GM12878 (cell line): ENCODE measurements around the gene KCNA2. TPM values are rescaled to one million over a fixed set of nuclear protein-coding genes. Genes with fewer than 3 reads are reported as not detected.

Experiments
- ATAC-seq: fragments of 200-7000 bp; cut with Tn5 transposase; 3 replicates; pipeline ENCODE4 v1.9.1; 2020; ENCODE audit warnings: mild to moderate bottlenecking, moderate library complexity
- BruUV-seq: library from RNA; stranded (reverse); fragments of 400-500 nt; replicated peaks from 2 replicates; lab custom pipeline; 2021; lab: Mats Ljungman, UMichigan
- CTCF ChIA-PET: fragments of 300-600 bp; sonication (Branson Sonifier 250); formaldehyde crosslinking; extraction: SDS; loops from one replicate; lab custom pipeline; 2021; ENCODE audit warnings: inconsistent platforms; lab: Yijun Ruan, JAX
- POLR2A ChIA-PET: fragments of 350-600 bp; formaldehyde crosslinking; extraction: SDS; loops from one replicate; lab custom pipeline; 2021; ENCODE audit warnings: inconsistent platforms; lab: Charles Lee
- RAD21 ChIA-PET: fragments of 300-600 bp; sonication (Branson Sonifier 250); formaldehyde crosslinking; loops from one replicate; lab custom pipeline; 2023; ENCODE audit warnings: antibody characterized with exemption; ENCODE audit not compliant: unreplicated experiment; lab: Charles Lee
- SMC1A ChIA-PET: fragments of 300-600 bp; sonication (Branson Sonifier 250); formaldehyde crosslinking; loops from one replicate; lab custom pipeline; 2023; ENCODE audit not compliant: unreplicated experiment, uncharacterized antibody; lab: Charles Lee
- DNase-seq: peaks from one replicate; pipeline ENCODE4 v3.0.0-alpha.2; 2011; ENCODE audit warnings: low read depth, low spot score
- FAIRE-seq: peaks from 3 replicates; lab custom pipeline; 2011; peaks lifted over from hg19 to GRCh38; lab: Jason Lieb, UNC
- H2AFZ ChIP-seq: 2 replicates; pipeline ENCODE4 v1.6.0; 2011; ENCODE audit warnings: low read depth, low read length, control low read depth; ENCODE audit not compliant: control insufficient read depth
- H3K27ac ChIP-seq: 2 replicates; pipeline ENCODE4 v1.5.1; 2011; ENCODE audit warnings: control low read depth; ENCODE audit not compliant: control insufficient read depth, insufficient read depth
- H3K27me3 ChIP-seq, 2 experiments: replicated peaks in 1 of 2; 2 replicates each; pipeline versions ENCODE4 v1.6.0 to v1.6.1; 2011; ENCODE audit warnings: low read length in 1 of 2; ENCODE audit not compliant: control insufficient read depth in 2 of 2, insufficient read depth in 2 of 2
- H3K36me3 ChIP-seq, 2 experiments: 2 replicates each; pipeline ENCODE4 v1.5.1; 2011; ENCODE audit warnings: low read length in 1 of 2; ENCODE audit not compliant: control insufficient read depth in 2 of 2, insufficient read depth in 2 of 2
- H3K4me1 ChIP-seq: 2 replicates; pipeline ENCODE4 v1.6.1; 2011; ENCODE audit warnings: mild to moderate bottlenecking, low read length, moderate library complexity, mixed read lengths; ENCODE audit not compliant: control insufficient read depth, insufficient read depth
- H3K4me2 ChIP-seq: 2 replicates; pipeline ENCODE4 v1.6.0; 2011; ENCODE audit warnings: control low read depth; ENCODE audit not compliant: control insufficient read depth, insufficient read depth
- H3K4me3 ChIP-seq: fragments of 200-600 bp; sonication (generic); 2 replicates; pipeline ENCODE4 v1.5.1; 2016
- H3K79me2 ChIP-seq: 2 replicates; pipeline ENCODE4 v1.6.0; 2011; ENCODE audit warnings: low read length; ENCODE audit not compliant: control insufficient read depth, insufficient read depth
- H3K9ac ChIP-seq: 2 replicates; pipeline ENCODE4 v1.8.0; 2011; ENCODE audit warnings: low read length, control low read depth, mixed read lengths; ENCODE audit not compliant: control insufficient read depth, insufficient read depth
- H3K9me3 ChIP-seq: replicated peaks from 3 replicates; pipeline ENCODE4 v1.5.1; 2011; ENCODE audit warnings: mild to moderate bottlenecking, low read length; ENCODE audit not compliant: control insufficient read depth, insufficient read depth
- H4K20me1 ChIP-seq: 2 replicates; pipeline ENCODE4 v1.6.0; 2011; ENCODE audit not compliant: control insufficient read depth, insufficient read depth
- CBX5 ChIP-seq: sonication (generic); IDR thresholded peaks from 2 replicates; pipeline ENCODE4 v1.6.1; 2016; ENCODE audit warnings: low read depth, moderate library complexity, mild to moderate bottlenecking, inconsistent platforms
- CEBPZ ChIP-seq: fragments of 150-350 bp; IDR thresholded peaks from 2 replicates; pipeline ENCODE4 v1.6.1; 2016; ENCODE audit warnings: low read depth, low read length
- CHD2 ChIP-seq: IDR thresholded peaks from 2 replicates; pipeline ENCODE4 v1.6.1; 2011; ENCODE audit warnings: low read depth, low read length, improper control_type of control experiment, borderline replicate concordance
- CTCF ChIP-seq, 3 experiments: IDR thresholded peaks in 2 of 3; conservative IDR thresholded peaks in 1 of 3; 2 replicates each; pipeline ENCODE4 v1.5.1; 2011; ENCODE audit warnings: low read depth in 3 of 3, low read length in 3 of 3, mild to moderate bottlenecking in 3 of 3, control low read depth in 2 of 3, moderate library complexity in 2 of 3, inconsistent platforms in 1 of 3, mixed read lengths in 1 of 3; ENCODE audit not compliant: control insufficient read depth in 2 of 3, insufficient read depth in 1 of 3; ENCODE audit errors: extremely low read depth in 1 of 3
- MEF2B ChIP-seq: fragments of 450-650 bp; IDR thresholded peaks from 2 replicates; pipeline ENCODE4 v1.6.1; 2018; ENCODE audit warnings: mild to moderate bottlenecking, moderate library complexity; ENCODE audit not compliant: partially characterized antibody, poor library complexity, severe bottlenecking
- POU2F2 ChIP-seq: IDR thresholded peaks from 3 replicates; pipeline ENCODE4 v1.6.1; 2011; ENCODE audit warnings: low read depth, mild to moderate bottlenecking, low read length, borderline replicate concordance
- SKIL ChIP-seq: fragments of 450-650 bp; IDR thresholded peaks from 2 replicates; pipeline ENCODE4 v1.6.1; 2017; ENCODE audit warnings: mild to moderate bottlenecking, low read depth, inconsistent platforms; ENCODE audit not compliant: poor library complexity, severe bottlenecking
- ZBTB11 ChIP-seq: fragments of 450-650 bp; formaldehyde crosslinking; IDR thresholded peaks from 2 replicates; pipeline ENCODE4 v1.5.0; 2022; ENCODE audit warnings: mild to moderate bottlenecking, missing genetic modification characterization
- ZZZ3 ChIP-seq: IDR thresholded peaks from 2 replicates; pipeline ENCODE4 v1.6.1; 2011; ENCODE audit warnings: low read depth; ENCODE audit not compliant: control insufficient read depth, insufficient read length
- in situ Hi-C: fragments of 300-500 bp; cut with MboI; formaldehyde crosslinking; loops from 9 replicates; pipeline ENCODE4 v1.14.3; 2018; ENCODE audit warnings: mixed read lengths
- intact Hi-C: fragments of 100-400 bp; cut with micrococcal nuclease; formaldehyde crosslinking; loops from one replicate; pipeline ENCODE4 v1.14.2; 2022; ENCODE audit not compliant: unreplicated experiment
- polyA plus RNA-seq, 11 experiments: library from polyadenylated mRNA; depleted of rRNA in 4 of 11; unstranded in 6 of 11; stranded (reverse) in 5 of 11; fragments of >200 nt; fragmentation: Nextera tagmentation in 4 of 11; fragmentation: Illumina TruSeq in 1 of 11; extraction: Ambion mirVana in 4 of 11; extraction: Trizol in 1 of 11; gene quantifications; 1 replicate in 1 of 11; 2 replicates in 10 of 11; pipeline versions ENCODE4 v1.2.1 to v1.2.3, GENCODE V29; 2011 to 2016; ENCODE audit warnings: inconsistent platforms in 2 of 11, missing spikeins in 2 of 11, low read depth in 1 of 11
- total RNA-seq, 4 experiments: library from RNA; depleted of rRNA in 3 of 4; stranded (reverse); fragments of >200 nt in 3 of 4; fragmentation: Illumina TruSeq in 1 of 4; extraction: Trizol in 1 of 4; gene quantifications; 2 replicates each; pipeline versions ENCODE4 v1.2.1 to v1.2.3, GENCODE V29; 2013 to 2021

Gene KCNA2
- total and polyA plus RNA-seq, 10 of the 15 experiments (the other 5 are each of a cell fraction or from before 2014, with no cell fraction given), result 0.02 to 0.56 (median 0.10) TPM; not detected in 2

GRCh38 chr1:110610696-110611286 lies 4.6 kb upstream of the KCNA2 start (continued):
- TF ChIP-seq ZBTB11 (CRISPR knock-in tag), result no peak

GRCh38 chr1:110610084-110610483 lies 3.9 kb upstream of the KCNA2 start:
- ChIA-PET CTCF (interaction anchor here (0.8 to 1.5 kb wide), 3 partner anchors 16 to 173 kb away, joined by 3 to 5 read pairs (median 4); no protein-coding TSS in a partner anchor), SMC1A (interaction anchor here (0.6 to 1.6 kb wide), 3 partner anchors 87 to 156 kb away, joined by 3 read pairs; no protein-coding TSS in a partner anchor)
- ATAC-seq, result peak; percentile 24; the same call in 1 of the 3 replicates
- TF ChIP-seq ZZZ3 (no peak), CBX5 (no peak), CTCF (IDR thresholded peaks at IDR 0.05 in 2 of 3, conservative IDR thresholded peaks at IDR 0.05 in 1 of 3; ENCODE audit: control insufficient read depth in 2 of 3, extremely low read depth in 1 of 3, insufficient read depth in 1 of 3, low read depth in 3 of 3, low read length in 3 of 3) (no peak), SKIL (no peak), CEBPZ (no peak), POU2F2 (no peak), CHD2 (no peak), MEF2B (no peak)

More at GRCh38 chr1:110610084-110610483, 3.9 kb upstream of the KCNA2 start:
- RAD21 ChIA-PET, result interaction anchor here (1.0 to 1.4 kb wide), 2 partner anchors 15 to 84 kb away, joined by 3 to 4 read pairs; no protein-coding TSS in a partner anchor
- in situ Hi-C loops, result no loop called here
- intact Hi-C loops, result no loop called here
- no peak overlapping the region for H3K9ac ChIP-seq
- DNase-seq (no peak), FAIRE-seq (no peak)
- no peaks in the 10 kb centered on the region for H4K20me1 ChIP-seq
- H3K36me3 ChIP-seq, result no peaks in the 10 kb centered on the region
- no peaks in the 10 kb centered on the region; the same call in 1 of the 2 replicates for H3K4me1 ChIP-seq
- peaks cover 23 to 29% of the 10 kb centered on the region in 2 experiments for H3K27me3 ChIP-seq
- POLR2A ChIA-PET, result no interaction called here
- no peak overlapping the region for H3K4me2 ChIP-seq
- no peaks in the 10 kb centered on the region for H3K79me2 ChIP-seq
- H3K4me3 ChIP-seq, result no peak overlapping the region
- H3K9me3 ChIP-seq, result no peaks in the 10 kb centered on the region
- no peak overlapping the region for H3K27ac ChIP-seq
- no TSS peak for BruUV-seq
- no peak overlapping the region for H2AFZ ChIP-seq
